ENCODE results near the gene CPAMD8.

DNA sequence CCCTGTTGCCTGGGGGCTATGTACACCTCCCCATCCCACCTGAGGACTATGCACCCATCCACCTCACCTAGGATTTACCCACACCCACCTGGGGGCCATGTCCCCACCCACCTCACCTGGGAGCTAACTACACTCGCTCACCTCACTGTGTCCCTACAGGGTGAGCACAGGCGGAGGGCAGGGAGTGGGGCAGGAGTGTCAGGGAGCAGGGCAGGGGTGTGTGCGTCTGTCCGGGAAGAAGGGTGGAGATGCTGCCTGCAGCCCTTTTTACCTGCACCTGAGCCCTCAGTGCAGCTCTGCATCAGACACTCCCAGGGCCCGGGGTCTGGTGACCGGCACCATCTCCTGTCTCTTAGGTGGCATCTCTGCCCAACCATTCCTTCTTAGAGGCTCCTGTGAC, 10.6 kb upstream of the CPAMD8 start:
- TF ChIP-seq POLR2A (IDR thresholded peaks at IDR 0.05) (no peak), CTCF (IDR thresholded peaks at IDR 0.05) (no peak)

Data from right lobe of liver (tissue), 4 donors.